Panc1 (cell line): ENCODE results near the gene MAGEB17. TPM values are rescaled to one million over a fixed set of nuclear protein-coding genes. Genes with fewer than 3 reads are reported as not detected.

Experiments used
- ATAC-seq: fragments of 200-7000 bp; cut with Tn5 transposase; 2 replicates; pipeline ENCODE4 v1.9.1; 2020; ENCODE audit warnings: mild to moderate bottlenecking, moderate library complexity
- BruUV-seq: library from RNA; stranded (reverse); fragments of 400-500 nt; replicated peaks from 2 replicates; lab custom pipeline; 2021; lab: Mats Ljungman, UMichigan
- CTCF ChIA-PET: fragments of 300-600 bp; sonication (Branson Sonifier 250); formaldehyde crosslinking; loops from one replicate; lab custom pipeline; 2022; ENCODE audit warnings: antibody characterized with exemption; lab: Charles Lee
- POLR2A ChIA-PET: fragments of 300-600 bp; sonication (Branson Sonifier 250); formaldehyde crosslinking; loops from one replicate; lab custom pipeline; 2022; ENCODE audit warnings: antibody characterized with exemption; lab: Charles Lee
- DNase-seq: peaks from one replicate; pipeline ENCODE4 v3.0.0-alpha.2; 2010; ENCODE audit warnings: low read depth, low spot score
- H3K27ac ChIP-seq: 2 replicates; pipeline ENCODE4 v1.5.1; 2011; ENCODE audit warnings: mild to moderate bottlenecking, low read length, inconsistent platforms
- H3K27me3 ChIP-seq: fragments of 200-500 bp; sonication (Bioruptor generic); 2 replicates; pipeline ENCODE4 v1.6.0; 2014; ENCODE audit warnings: low read length, inconsistent platforms; ENCODE audit not compliant: control insufficient read depth, insufficient read depth
- H3K36me3 ChIP-seq: fragments of 200-500 bp; sonication (Bioruptor generic); 2 replicates; pipeline ENCODE4 v1.5.1; 2014; ENCODE audit warnings: inconsistent platforms, mild to moderate bottlenecking, low read length, moderate library complexity; ENCODE audit not compliant: control insufficient read depth, insufficient read depth
- H3K4me1 ChIP-seq: 2 replicates; pipeline ENCODE4 v1.5.1; 2011; ENCODE audit warnings: inconsistent platforms, mild to moderate bottlenecking, low read length, moderate library complexity; ENCODE audit not compliant: control insufficient read depth, insufficient read depth
- H3K4me3 ChIP-seq, 2 experiments: 2 replicates each; pipeline ENCODE4 v1.5.1; 2011 to 2012; ENCODE audit warnings: low read depth in 2 of 2, low read length in 2 of 2, mild to moderate bottlenecking in 2 of 2, inconsistent platforms in 1 of 2, moderate library complexity in 1 of 2
- H3K9me3 ChIP-seq: fragments of 200-500 bp; sonication (Bioruptor generic); 2 replicates; pipeline ENCODE4 v1.5.1; 2014; ENCODE audit warnings: low read depth, mild to moderate bottlenecking, inconsistent platforms, low read length, moderate library complexity; ENCODE audit not compliant: control insufficient read depth, insufficient read depth
- POLR2AphosphoS5 ChIP-seq: IDR thresholded peaks from 2 replicates; pipeline ENCODE4 v1.6.1; 2012; ENCODE audit warnings: mild to moderate bottlenecking, low read depth, low read length, moderate library complexity
- SIN3A ChIP-seq: IDR thresholded peaks from 2 replicates; pipeline ENCODE4 v1.6.1; 2012; ENCODE audit warnings: low read depth, mild to moderate bottlenecking, low read length, moderate library complexity, borderline replicate concordance; ENCODE audit not compliant: insufficient read depth
- TCF7L2 ChIP-seq: IDR thresholded peaks from 2 replicates; pipeline ENCODE4 v1.6.1; 2011; ENCODE audit warnings: mild to moderate bottlenecking, low read depth, low read length, inconsistent platforms
- in situ Hi-C: cut with HindIII; loops from 2 replicates; pipeline ENCODE4 v1.10.0; 2016; ENCODE audit warnings: low sequenced_read_pairs, low pct_unique_long_range_greater_than_20kb
- intact Hi-C: fragments of 100-400 bp; cut with micrococcal nuclease; formaldehyde crosslinking; loops from one replicate; pipeline ENCODE4 v1.10.0; 2022; ENCODE audit not compliant: unreplicated experiment
- total RNA-seq: library from RNA; stranded (reverse); gene quantifications from one replicate; pipeline ENCODE4 v1.2.1, GENCODE V29; 2021; ENCODE audit not compliant: unreplicated experiment
- TF ChIP-seq, protein P1 (sequence below): fragments of 450-650 bp; IDR thresholded peaks from 2 replicates; pipeline ENCODE4 v1.5.1; 2017; ENCODE audit warnings: mild to moderate bottlenecking
- TF ChIP-seq, protein P2 (sequence below), 2 experiments: IDR thresholded peaks; 2 replicates each; pipeline ENCODE4 v1.6.1; 2011 to 2012; ENCODE audit warnings: low read depth in 2 of 2, control low read depth in 1 of 2, low read length in 1 of 2, mild to moderate bottlenecking in 1 of 2, moderate library complexity in 1 of 2; ENCODE audit not compliant: insufficient read depth in 1 of 2

The MAGEB17 gene
- total RNA-seq, 1 experiment from 2014 or later = not detected

DNA sequence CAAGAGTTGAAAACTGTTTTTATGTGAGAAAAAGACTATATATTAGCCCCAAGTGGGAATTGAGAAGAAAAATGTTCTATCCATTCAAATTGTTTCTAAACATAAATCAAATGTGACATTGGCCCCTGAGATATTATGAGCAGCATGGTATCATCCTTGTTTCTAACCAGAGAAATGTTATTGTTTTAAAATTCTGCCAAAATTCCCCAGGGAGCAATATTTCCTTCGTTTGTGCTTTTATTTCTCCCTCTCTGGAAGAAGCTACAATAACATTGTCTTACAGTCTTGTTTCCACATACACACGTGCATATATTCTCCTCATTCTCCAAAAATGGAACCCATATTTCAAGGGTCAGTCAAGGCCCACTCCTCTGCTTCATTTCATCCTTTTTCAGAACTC, 46.7 kb downstream of the MAGEB17 start:
- no peak overlapping the region for H3K4me3 ChIP-seq
- BruUV-seq = no TSS peak
- no peaks in the 10 kb centered on the region for H3K9me3 ChIP-seq
- intact Hi-C loops = no loop called here
- ChIA-PET POLR2A (no interaction called here), CTCF (no interaction called here)
- H3K4me1 ChIP-seq = no peaks in the 10 kb centered on the region
- no peaks in the 10 kb centered on the region for H3K27me3 ChIP-seq
- ATAC-seq (no peak), DNase-seq (no peak)
- H3K27ac ChIP-seq = no peak overlapping the region
- in situ Hi-C loops = no loop called here
- no peak for TF ChIP-seq TCF7L2
- TF ChIP-seq, protein P1, sequence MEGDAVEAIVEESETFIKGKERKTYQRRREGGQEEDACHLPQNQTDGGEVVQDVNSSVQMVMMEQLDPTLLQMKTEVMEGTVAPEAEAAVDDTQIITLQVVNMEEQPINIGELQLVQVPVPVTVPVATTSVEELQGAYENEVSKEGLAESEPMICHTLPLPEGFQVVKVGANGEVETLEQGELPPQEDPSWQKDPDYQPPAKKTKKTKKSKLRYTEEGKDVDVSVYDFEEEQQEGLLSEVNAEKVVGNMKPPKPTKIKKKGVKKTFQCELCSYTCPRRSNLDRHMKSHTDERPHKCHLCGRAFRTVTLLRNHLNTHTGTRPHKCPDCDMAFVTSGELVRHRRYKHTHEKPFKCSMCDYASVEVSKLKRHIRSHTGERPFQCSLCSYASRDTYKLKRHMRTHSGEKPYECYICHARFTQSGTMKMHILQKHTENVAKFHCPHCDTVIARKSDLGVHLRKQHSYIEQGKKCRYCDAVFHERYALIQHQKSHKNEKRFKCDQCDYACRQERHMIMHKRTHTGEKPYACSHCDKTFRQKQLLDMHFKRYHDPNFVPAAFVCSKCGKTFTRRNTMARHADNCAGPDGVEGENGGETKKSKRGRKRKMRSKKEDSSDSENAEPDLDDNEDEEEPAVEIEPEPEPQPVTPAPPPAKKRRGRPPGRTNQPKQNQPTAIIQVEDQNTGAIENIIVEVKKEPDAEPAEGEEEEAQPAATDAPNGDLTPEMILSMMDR = no peak
- no peak for TF ChIP-seq POLR2AphosphoS5
- no peak for TF ChIP-seq SIN3A
- TF ChIP-seq, protein P2, sequence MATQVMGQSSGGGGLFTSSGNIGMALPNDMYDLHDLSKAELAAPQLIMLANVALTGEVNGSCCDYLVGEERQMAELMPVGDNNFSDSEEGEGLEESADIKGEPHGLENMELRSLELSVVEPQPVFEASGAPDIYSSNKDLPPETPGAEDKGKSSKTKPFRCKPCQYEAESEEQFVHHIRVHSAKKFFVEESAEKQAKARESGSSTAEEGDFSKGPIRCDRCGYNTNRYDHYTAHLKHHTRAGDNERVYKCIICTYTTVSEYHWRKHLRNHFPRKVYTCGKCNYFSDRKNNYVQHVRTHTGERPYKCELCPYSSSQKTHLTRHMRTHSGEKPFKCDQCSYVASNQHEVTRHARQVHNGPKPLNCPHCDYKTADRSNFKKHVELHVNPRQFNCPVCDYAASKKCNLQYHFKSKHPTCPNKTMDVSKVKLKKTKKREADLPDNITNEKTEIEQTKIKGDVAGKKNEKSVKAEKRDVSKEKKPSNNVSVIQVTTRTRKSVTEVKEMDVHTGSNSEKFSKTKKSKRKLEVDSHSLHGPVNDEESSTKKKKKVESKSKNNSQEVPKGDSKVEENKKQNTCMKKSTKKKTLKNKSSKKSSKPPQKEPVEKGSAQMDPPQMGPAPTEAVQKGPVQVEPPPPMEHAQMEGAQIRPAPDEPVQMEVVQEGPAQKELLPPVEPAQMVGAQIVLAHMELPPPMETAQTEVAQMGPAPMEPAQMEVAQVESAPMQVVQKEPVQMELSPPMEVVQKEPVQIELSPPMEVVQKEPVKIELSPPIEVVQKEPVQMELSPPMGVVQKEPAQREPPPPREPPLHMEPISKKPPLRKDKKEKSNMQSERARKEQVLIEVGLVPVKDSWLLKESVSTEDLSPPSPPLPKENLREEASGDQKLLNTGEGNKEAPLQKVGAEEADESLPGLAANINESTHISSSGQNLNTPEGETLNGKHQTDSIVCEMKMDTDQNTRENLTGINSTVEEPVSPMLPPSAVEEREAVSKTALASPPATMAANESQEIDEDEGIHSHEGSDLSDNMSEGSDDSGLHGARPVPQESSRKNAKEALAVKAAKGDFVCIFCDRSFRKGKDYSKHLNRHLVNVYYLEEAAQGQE (IDR thresholded peaks at IDR 0.05; ENCODE audit: insufficient read depth in 1 of 2, low read depth in 2 of 2, low read length in 1 of 2) = no peak
- H3K36me3 ChIP-seq = no peaks in the 10 kb centered on the region

DNA sequence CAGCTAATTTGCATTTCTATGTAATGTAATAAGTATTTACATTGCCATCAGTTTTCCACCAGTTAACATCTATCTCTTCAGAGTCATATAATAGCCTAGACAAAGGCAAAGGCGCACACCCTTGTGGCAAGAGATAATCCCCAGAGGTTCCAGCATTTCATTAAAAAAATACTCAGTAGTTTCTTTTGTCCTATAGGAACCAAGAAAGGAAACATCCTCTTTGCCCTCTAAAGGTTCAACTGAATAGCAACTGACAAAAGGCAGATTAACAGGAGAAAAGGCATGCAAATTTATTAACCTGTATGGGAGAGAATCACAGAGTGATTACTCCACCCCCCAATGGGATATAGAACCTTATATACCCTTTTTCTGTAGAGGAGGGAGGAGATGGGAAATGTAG, 48.4 kb downstream of the MAGEB17 start:
- Histone ChIP-seq H3K4me1 (no peaks in the 10 kb centered on the region), H3K27me3 (no peaks in the 10 kb centered on the region), H3K9me3 (no peaks in the 10 kb centered on the region), H3K4me3 (no peak overlapping the region), H3K27ac (no peak overlapping the region), H3K36me3 (no peaks in the 10 kb centered on the region)
- in situ Hi-C loops = no loop called here
- DNase-seq (no peak), ATAC-seq (no peak)
- intact Hi-C loops = no loop called here
- no TSS peak for BruUV-seq
- TF ChIP-seq, protein P1 = no peak
- no peak for TF ChIP-seq TCF7L2
- no peak for TF ChIP-seq SIN3A
- no peak for TF ChIP-seq POLR2AphosphoS5
- TF ChIP-seq, protein P2 (IDR thresholded peaks at IDR 0.05; ENCODE audit: insufficient read depth in 1 of 2, low read depth in 2 of 2, low read length in 1 of 2) = no peak
- ChIA-PET POLR2A (no interaction called here), CTCF (no interaction called here)

Other genes starting within 250 kb of the MAGEB17 start
- not detected for gene GRPR, start 43.9 kb upstream of the MAGEB17 start, total RNA-seq